ENCODE data around the gene KCNN4.

The KCNN4 gene

GRCh38 chr19:43802216-43802951 lies 21.6 kb upstream of the KCNN4 start, which contains the start of gene LYPD5:
TSS of gene LYPD5 (minus strand) at chr19:43802447. CDS start at chr19:43802380, 67 bp downstream.
- DNase-seq, result no peak
- intact Hi-C loops (cut with DNase I), result no loop called here

- no peak for DNase-seq
- intact Hi-C loops (cut with DNase I), result no loop called here
These were observed 18.8 kb upstream of the KCNN4 start for GRCh38 chr19:43799502-43800142.

GRCh38 chr19:43798546-43799409 lies 18.0 kb upstream of the KCNN4 start:
- DNase-seq, result peak in 9 of 10 donors; percentile 17 to 95 (median 70)
- intact Hi-C loops (cut with DNase I), result no loop called here

- DNase-seq, result no peak
- intact Hi-C loops (cut with DNase I), result no loop called here
These were observed 17.3 kb upstream of the KCNN4 start for GRCh38 chr19:43798026-43798545.

GRCh38 chr19:43797556-43797955 lies 16.8 kb upstream of the KCNN4 start:
- intact Hi-C loops (cut with DNase I), result no loop called here

DNA sequence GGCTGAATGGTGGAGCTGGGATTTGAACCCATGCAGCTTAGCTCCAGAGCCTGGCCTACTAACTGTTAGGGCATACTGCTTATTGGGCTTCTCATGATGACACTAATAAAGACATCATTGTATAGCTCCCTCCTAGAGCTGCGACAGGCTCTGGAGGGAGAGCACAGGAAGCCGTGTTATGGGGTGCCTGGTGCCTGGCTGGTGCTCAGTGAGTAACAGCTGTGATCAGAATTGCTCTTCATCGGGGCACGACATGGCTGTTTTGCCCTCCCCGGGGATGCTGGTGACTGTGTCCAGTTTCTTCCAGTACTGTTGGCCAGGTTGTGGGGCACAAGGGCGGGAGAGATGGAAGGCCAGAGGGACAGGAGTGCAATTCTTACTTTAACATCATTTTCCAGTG lies 16.3 kb upstream of the KCNN4 start:
- DNase-seq, result peak in 1 of 10 donors; percentile 86
- intact Hi-C loops (cut with DNase I), result no loop called here

More at GRCh38 chr19:43797556-43797955, 16.8 kb upstream of the KCNN4 start:
- DNase-seq, result no peak

- no peak for DNase-seq
- intact Hi-C loops (cut with DNase I), result no loop called here
These were observed 9.8 kb upstream of the KCNN4 start for GRCh38 chr19:43790587-43790986.

DNA sequence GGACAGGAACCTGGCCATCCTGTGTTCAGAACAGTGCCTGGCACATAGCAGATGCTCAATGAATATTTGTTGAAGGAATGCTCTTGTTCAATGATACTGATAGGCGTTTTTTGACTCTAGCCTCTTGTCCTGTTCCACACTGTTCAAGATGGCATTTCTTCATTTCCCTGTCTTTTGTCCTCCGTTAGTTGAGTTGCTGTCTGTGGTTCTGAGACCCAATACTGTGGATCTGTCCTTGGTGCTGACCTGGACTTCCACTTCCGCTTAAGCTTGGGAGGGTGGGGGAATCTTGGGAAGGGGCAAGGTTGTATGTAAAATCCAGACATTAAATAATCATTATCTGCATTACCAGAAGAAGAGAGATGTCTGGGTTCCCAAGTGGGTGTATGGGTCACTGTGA lies 8.3 kb upstream of the KCNN4 start:
- intact Hi-C loops (cut with DNase I), result loop anchor here (10.0 kb wide), 1 partner anchor 254 kb away; the partner anchor contains the start of gene ZNF575
- DNase-seq, result peak in 1 of 10 donors; percentile 0

DNA sequence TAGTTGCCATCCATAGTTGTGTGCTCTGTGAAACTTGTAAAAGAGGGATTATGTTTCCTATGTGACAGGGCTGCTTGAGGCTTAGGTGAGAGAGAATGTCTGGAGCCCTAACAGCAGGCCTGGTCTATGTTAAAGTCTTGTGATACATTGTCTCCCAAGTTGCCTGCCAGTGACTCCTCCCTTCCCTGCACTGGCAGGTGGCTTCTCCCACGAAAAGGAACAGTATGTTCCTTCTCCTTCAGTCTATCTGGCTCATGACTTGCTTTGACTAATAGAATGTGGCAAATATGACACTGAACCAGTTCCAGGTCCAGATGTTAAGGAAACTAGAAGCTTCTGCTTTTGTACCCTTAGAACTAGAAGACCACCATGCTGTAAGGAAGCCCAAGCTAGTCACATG lies 5.9 kb upstream of the KCNN4 start:
- no peak for DNase-seq
- intact Hi-C loops (cut with DNase I), result loop anchor here (10.0 kb wide), 1 partner anchor 252 kb away; the partner anchor contains the start of gene ZNF575

DNA sequence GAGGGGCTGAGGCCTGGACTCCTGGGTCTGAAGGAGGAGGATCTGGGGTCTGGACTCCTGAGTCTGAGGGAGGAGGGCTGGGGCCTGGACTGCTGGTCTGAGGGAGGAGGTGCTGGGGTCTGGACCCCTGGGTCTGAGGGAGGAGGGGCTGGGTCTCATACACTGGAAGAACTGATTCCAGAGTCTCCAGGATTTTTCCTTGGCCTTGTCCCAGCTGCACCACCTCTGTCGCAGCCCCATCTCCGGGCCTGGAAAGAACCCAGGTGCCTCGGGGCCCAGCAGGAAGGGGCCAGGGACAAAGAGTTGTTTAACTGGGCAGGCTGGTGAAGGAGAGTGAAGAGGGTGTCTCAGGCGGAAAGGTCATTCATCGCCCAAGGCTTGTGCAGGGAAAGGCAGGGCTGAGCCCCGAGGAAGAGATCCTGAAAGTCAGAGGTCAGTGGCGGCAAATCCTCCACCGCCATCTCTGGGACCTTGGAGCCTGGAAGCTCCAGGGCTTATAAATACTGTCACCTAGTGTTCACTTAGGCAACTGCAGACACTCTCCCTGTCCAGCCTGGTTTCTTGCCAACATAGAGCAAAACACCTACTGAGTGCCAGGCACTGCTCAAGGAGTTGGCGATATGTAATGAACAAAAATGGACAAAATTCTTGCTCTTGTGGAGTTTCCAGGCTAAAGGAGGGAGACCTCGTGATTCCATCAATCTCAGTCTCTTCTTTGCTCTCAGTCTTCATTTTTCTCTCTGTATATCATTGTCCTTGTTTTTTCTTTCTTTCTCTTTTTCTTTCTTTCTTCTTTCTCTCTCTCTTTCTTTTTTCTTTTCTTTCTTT lies 4.4 kb upstream of the KCNN4 start:
- intact Hi-C loops (cut with DNase I), result loop anchor here (1.0 to 10.0 kb wide), 2 partner anchors 40 to 250 kb away; partner anchors contain the start of gene ZNF575

GRCh38 chr19:43784241-43784980 lies 3.6 kb upstream of the KCNN4 start:
- DNase-seq, result no peak
- intact Hi-C loops (cut with DNase I), result loop anchor here (10.0 kb wide), 1 partner anchor 250 kb away; the partner anchor contains the start of gene ZNF575

More for the DNA sequence above, 4.4 kb upstream of the KCNN4 start:
- DNase-seq, result peak in 3 of 10 donors; percentile 14 to 90 (median 42)

- intact Hi-C loops (cut with DNase I), result loop anchor here (10.0 kb wide), 1 partner anchor 249 kb away; the partner anchor contains the start of gene ZNF575
- no peak for DNase-seq
These were observed 2.9 kb upstream of the KCNN4 start for GRCh38 chr19:43783636-43784035.

- no peak for DNase-seq
- intact Hi-C loops (cut with DNase I), result loop anchor here (10.0 kb wide), 1 partner anchor 248 kb away; the partner anchor contains the start of gene ZNF575
These were observed 2.0 kb upstream of the KCNN4 start for GRCh38 chr19:43782689-43783231.

DNA sequence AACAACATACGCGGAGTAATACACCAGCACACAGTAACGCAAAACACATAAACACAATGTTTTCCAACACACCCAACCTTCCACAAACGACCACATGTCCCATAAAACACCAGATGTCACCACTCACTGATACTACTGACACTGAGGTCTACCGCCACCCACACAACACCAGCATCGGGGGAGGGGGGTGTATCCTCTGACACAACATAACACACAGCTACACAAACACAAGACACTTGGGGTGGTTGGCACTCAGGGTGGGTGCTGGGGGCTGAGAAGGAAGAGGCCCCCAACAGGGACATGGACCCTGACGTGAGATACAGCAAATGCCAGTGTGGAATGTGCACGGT lies 1.5 kb upstream of the KCNN4 start:
- intact Hi-C loops (cut with DNase I), result loop anchor here (10.0 kb wide), 1 partner anchor 247 kb away; the partner anchor contains the start of gene ZNF575
- no peak for DNase-seq

- intact Hi-C loops (cut with DNase I), result loop anchor here (10.0 kb wide), 1 partner anchor 247 kb away; the partner anchor contains the start of gene ZNF575
- DNase-seq, result no peak
These were observed 997 bp upstream of the KCNN4 start for GRCh38 chr19:43781630-43782310.

GRCh38 chr19:43779820-43780219 lies 953 bp downstream of the KCNN4 start:
- no peak for DNase-seq
- intact Hi-C loops (cut with DNase I), result loop anchor here (10.0 kb wide), 1 partner anchor 245 kb away; the partner anchor contains the start of gene ZNF575

- intact Hi-C loops (cut with DNase I), result no loop called here
- DNase-seq, result no peak
These were observed 1.5 kb downstream of the KCNN4 start for GRCh38 chr19:43779147-43779819.

Measured in posterior cingulate gyrus (tissue), 11 donors.